HG03521 (cell line): Measurements from ENCODE around the gene APOBEC4.
A peak's percentile ranks its signal among the peaks of the same experiment; 100 is the strongest.

Experiments
- ATAC-seq: cut with Tn5 transposase; IDR thresholded peaks from one replicate; pipeline ENCODE4 v1.9.1; 2021; ENCODE audit warnings: mild to moderate bottlenecking, moderate library complexity; ENCODE audit not compliant: unreplicated experiment

Gene APOBEC4

GRCh38 chr1:183675883-183676585 lies 22.9 kb upstream of the APOBEC4 start:
- no peak for ATAC-seq

GRCh38 chr1:183675381-183675780 lies 22.3 kb upstream of the APOBEC4 start:
- ATAC-seq = no peak

- ATAC-seq = no peak
Observed at GRCh38 chr1:183674886-183675285, 21.8 kb upstream of the APOBEC4 start.

- no peak for ATAC-seq
Observed at GRCh38 chr1:183674339-183674738, 21.2 kb upstream of the APOBEC4 start.

- no peak for ATAC-seq
Observed at GRCh38 chr1:183673605-183674323, 20.6 kb upstream of the APOBEC4 start.

- ATAC-seq = no peak
Observed at GRCh38 chr1:183670169-183670568, 17.1 kb upstream of the APOBEC4 start.

GRCh38 chr1:183656355-183656754 lies 3.2 kb upstream of the APOBEC4 start:
- no peak for ATAC-seq

- peak; percentile 59 for ATAC-seq
Observed at GRCh38 chr1:183655562-183656075, 2.5 kb upstream of the APOBEC4 start.

- ATAC-seq = no peak
Observed at GRCh38 chr1:183654706-183655105, 1.6 kb upstream of the APOBEC4 start.

GRCh38 chr1:183653876-183654451 lies 848 bp upstream of the APOBEC4 start:
- no peak for ATAC-seq

- ATAC-seq = no peak
Observed at GRCh38 chr1:183653462-183653794, 312 bp upstream of the APOBEC4 start.

- ATAC-seq = no peak
Observed at GRCh38 chr1:183652107-183652506, 1.0 kb downstream of the APOBEC4 start.

- no peak for ATAC-seq
Observed at GRCh38 chr1:183651612-183652011, 1.5 kb downstream of the APOBEC4 start.

- no peak for ATAC-seq
Observed at GRCh38 chr1:183648042-183648441, 5.1 kb downstream of the APOBEC4 start.

- no peak for ATAC-seq
Observed at GRCh38 chr1:183646776-183647175, 6.3 kb downstream of the APOBEC4 start.

- ATAC-seq = no peak
Observed at GRCh38 chr1:183645531-183645930, 7.6 kb downstream of the APOBEC4 start.

- no peak for ATAC-seq
Observed at GRCh38 chr1:183642166-183642565, 10.9 kb downstream of the APOBEC4 start.

- ATAC-seq = no peak
Observed at GRCh38 chr1:183640193-183640592, 12.9 kb downstream of the APOBEC4 start.

- no peak for ATAC-seq
Observed at GRCh38 chr1:183638649-183639387, 14.3 kb downstream of the APOBEC4 start.

GRCh38 chr1:183636783-183637182 lies 16.3 kb downstream of the APOBEC4 start:
- ATAC-seq = no peak

GRCh38 chr1:183636334-183636682 lies 16.8 kb downstream of the APOBEC4 start:
- no peak for ATAC-seq
